Liver (tissue), 9 donors: ENCODE data around the gene DNAJC15. TPM values are rescaled to one million over a fixed set of nuclear protein-coding genes. Genes with fewer than 3 reads are reported as not detected.

ENCODE experiments used
- DNase-seq: peaks from one replicate; pipeline ENCODE4 v3.0.0-alpha.2; 2017; ENCODE audit warnings: low spot score
- H3K27ac ChIP-seq, 2 donors: one replicate each; pipeline ENCODE4 v1.7.0; 2013; ENCODE audit warnings: inconsistent platforms in 2 of 2, low read length in 2 of 2, control low read depth in 1 of 2, low read depth in 1 of 2, mild to moderate bottlenecking in 1 of 2
- H3K27me3 ChIP-seq, 4 donors: one replicate each; pipeline versions ENCODE4 v1.6.1 to v1.7.0; 2013; ENCODE audit warnings: low read length in 3 of 4, inconsistent platforms in 1 of 4, mild to moderate bottlenecking in 1 of 4, moderate library complexity in 1 of 4; ENCODE audit not compliant: control insufficient read depth in 4 of 4, insufficient read depth in 4 of 4
- H3K36me3 ChIP-seq, 4 donors: one replicate each; pipeline versions ENCODE4 v1.6.1 to v1.7.0; 2013; ENCODE audit warnings: low read length in 3 of 4, mild to moderate bottlenecking in 3 of 4, low read depth in 1 of 4, moderate library complexity in 1 of 4; ENCODE audit not compliant: control insufficient read depth in 4 of 4, insufficient read depth in 3 of 4
- H3K4me1 ChIP-seq, 4 donors: one replicate each; pipeline versions ENCODE4 v1.6.1 to v1.7.0; 2013; ENCODE audit warnings: low read length in 3 of 4, mild to moderate bottlenecking in 3 of 4, moderate library complexity in 1 of 4; ENCODE audit not compliant: control insufficient read depth in 4 of 4, insufficient read depth in 4 of 4
- H3K4me3 ChIP-seq, 3 donors: one replicate each; pipeline versions ENCODE4 v1.6.1 to v1.7.0; 2013; ENCODE audit warnings: low read length in 3 of 3, control low read depth in 1 of 3, low read depth in 1 of 3, mild to moderate bottlenecking in 1 of 3
- H3K9ac ChIP-seq, 2 donors: one replicate each; pipeline ENCODE4 v1.7.0; 2013; ENCODE audit warnings: low read length in 2 of 2, mild to moderate bottlenecking in 2 of 2, moderate library complexity in 2 of 2, control low read depth in 1 of 2, low read depth in 1 of 2
- H3K9me3 ChIP-seq, 4 donors: one replicate each; pipeline versions ENCODE4 v1.6.1 to v1.7.0; 2013; ENCODE audit warnings: low read length in 3 of 4; ENCODE audit not compliant: control insufficient read depth in 4 of 4
- ATF3 ChIP-seq: IDR thresholded peaks from 2 replicates; pipeline ENCODE4 v1.6.1; 2016; ENCODE audit warnings: antibody characterized with exemption
- CTCF ChIP-seq: fragments of 150-350 bp; IDR thresholded peaks from 2 replicates; pipeline ENCODE4 v1.5.1; 2017; ENCODE audit warnings: improper control_type of control experiment, low read depth, low read length; ENCODE audit not compliant: missing input control
- EGR1 ChIP-seq, 2 donors: IDR thresholded peaks; 2 replicates each; pipeline ENCODE4 v1.6.1; 2016 to 2018; ENCODE audit warnings: antibody characterized with exemption in 2 of 2, low read depth in 2 of 2
- FOXA1 ChIP-seq: IDR thresholded peaks from 2 replicates; pipeline ENCODE4 v1.6.1; 2016; ENCODE audit warnings: antibody characterized with exemption
- FOXA2 ChIP-seq: IDR thresholded peaks from 2 replicates; pipeline ENCODE4 v1.6.1; 2016; ENCODE audit warnings: antibody characterized with exemption
- GABPA ChIP-seq, 2 donors: IDR thresholded peaks in 1 of 2; conservative IDR thresholded peaks in 1 of 2; 2 replicates each; pipeline ENCODE4 v1.6.1; 2016; ENCODE audit warnings: antibody characterized with exemption in 2 of 2, mild to moderate bottlenecking in 1 of 2, moderate library complexity in 1 of 2
- HNF4A ChIP-seq, 2 donors: conservative IDR thresholded peaks; 2 replicates each; pipeline ENCODE4 v1.6.1; 2016; ENCODE audit warnings: antibody characterized with exemption in 2 of 2, mild to moderate bottlenecking in 2 of 2
- HNF4G ChIP-seq: IDR thresholded peaks from 2 replicates; pipeline ENCODE4 v1.6.1; 2016; ENCODE audit warnings: antibody characterized with exemption
- JUND ChIP-seq, 2 donors: IDR thresholded peaks; 2 replicates each; pipeline ENCODE4 v1.6.1; 2016; ENCODE audit warnings: antibody characterized with exemption in 2 of 2
- NR2F2 ChIP-seq: IDR thresholded peaks from 2 replicates; pipeline ENCODE4 v1.6.1; 2016; ENCODE audit warnings: antibody characterized with exemption
- RAD21 ChIP-seq, 2 donors: IDR thresholded peaks; 2 replicates each; pipeline ENCODE4 v1.6.1; 2016; ENCODE audit warnings: antibody characterized with exemption in 2 of 2, mild to moderate bottlenecking in 2 of 2
- REST ChIP-seq: IDR thresholded peaks from 2 replicates; pipeline ENCODE4 v1.6.1; 2016; ENCODE audit warnings: antibody characterized with exemption, mild to moderate bottlenecking
- RXRA ChIP-seq, 2 donors: IDR thresholded peaks; 2 replicates each; pipeline ENCODE4 v1.6.1; 2017 to 2018; ENCODE audit warnings: antibody characterized with exemption in 2 of 2, mild to moderate bottlenecking in 1 of 2
- SP1 ChIP-seq: IDR thresholded peaks from 2 replicates; pipeline ENCODE4 v1.6.1; 2018; ENCODE audit warnings: antibody characterized with exemption, mild to moderate bottlenecking
- TAF1 ChIP-seq: conservative IDR thresholded peaks from 2 replicates; pipeline ENCODE4 v1.6.1; 2016; ENCODE audit warnings: antibody characterized with exemption, mild to moderate bottlenecking
- YY1 ChIP-seq: IDR thresholded peaks from 2 replicates; pipeline ENCODE4 v1.6.1; 2016; ENCODE audit warnings: antibody characterized with exemption, mild to moderate bottlenecking
- ZBTB33 ChIP-seq: IDR thresholded peaks from 2 replicates; pipeline ENCODE4 v1.6.1; 2016; ENCODE audit warnings: antibody characterized with exemption
- WGBS: extraction: QIAGEN DNeasy Blood & Tissue Kit; methylation state at CpG from one replicate; pipeline ENCODE4 v1.1.7; 2013; 5-methylcytosine and 5-hydroxymethylcytosine counted together
- polyA plus RNA-seq, 2 donors: library from polyadenylated mRNA; stranded (reverse) in 1 of 2; unstranded in 1 of 2; fragments of 200-250 nt in 1 of 2; fragments of >200 nt in 1 of 2; fragmentation: Nextera tagmentation in 1 of 2; extraction: Ambion mirVana in 1 of 2; gene quantifications; one replicate each; pipeline versions ENCODE4 v1.2.1 to v1.2.3, GENCODE V29; 2013 to 2015
- total RNA-seq, 2 donors: library from RNA; depleted of rRNA; stranded (reverse); fragments of >200 nt; gene quantifications; one replicate each; pipeline ENCODE4 v1.2.3, GENCODE V29; 2014
- TF ChIP-seq, protein P1 (sequence below): IDR thresholded peaks from 2 replicates; pipeline ENCODE4 v1.6.1; 2016; ENCODE audit warnings: antibody characterized with exemption
- donor health status: healthy.
- donor health status: healthy.
- donor health status: healthy.
- donor health status: healthy.
- donor health status: healthy.

Gene DNAJC15
- total and polyA plus RNA-seq, 4 donors = 5.8 to 55.4 (median 14.0) TPM

DNA sequence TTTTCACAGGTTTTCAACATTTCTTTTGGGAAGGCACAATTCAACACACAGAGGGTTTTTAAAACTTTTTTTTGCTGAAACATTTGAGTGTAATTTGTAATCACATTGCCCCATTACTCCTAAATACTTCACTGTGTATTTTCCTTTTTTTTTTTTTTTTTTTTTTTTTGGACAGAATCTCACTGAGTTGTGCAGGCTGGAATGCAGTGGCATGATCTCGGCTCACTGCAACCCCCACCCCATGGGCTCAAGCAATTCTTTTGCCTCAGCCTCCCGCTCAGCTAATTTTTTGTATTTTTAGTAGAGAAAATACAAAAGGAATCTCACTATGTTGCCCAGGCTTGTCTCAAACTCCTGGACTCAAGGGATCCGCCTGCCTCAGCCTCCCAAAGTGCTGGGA is 14.8 kb upstream of the DNAJC15 start:
- 91% methylated on average over 3 of the region's 3 CpGs for WGBS
- H3K9ac ChIP-seq = no peak overlapping the region
- H3K4me3 ChIP-seq = no peak overlapping the region
- H3K27me3 ChIP-seq = no peaks in the 10 kb centered on the region
- TF ChIP-seq JUND (IDR thresholded peaks at IDR 0.05) (no peak), YY1 (no peak), HNF4A (conservative IDR thresholded peaks at IDR 0.05) (no peak), FOXA1 (no peak), ZBTB33 (no peak), RXRA (IDR thresholded peaks at IDR 0.05) (no peak), HNF4G (no peak), TAF1 (no peak), ATF3 (no peak), RAD21 (IDR thresholded peaks at IDR 0.05) (no peak), FOXA2 (no peak), REST (no peak), GABPA (IDR thresholded peaks at IDR 0.05 in 1 of 2, conservative IDR thresholded peaks at IDR 0.05 in 1 of 2) (no peak), NR2F2 (no peak), SP1 (no peak), CTCF (no peak), EGR1 (IDR thresholded peaks at IDR 0.05; ENCODE audit: low read depth in 2 of 2) (no peak)
- TF ChIP-seq, protein P1, sequence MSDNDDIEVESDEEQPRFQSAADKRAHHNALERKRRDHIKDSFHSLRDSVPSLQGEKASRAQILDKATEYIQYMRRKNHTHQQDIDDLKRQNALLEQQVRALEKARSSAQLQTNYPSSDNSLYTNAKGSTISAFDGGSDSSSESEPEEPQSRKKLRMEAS = no peak
- H3K27ac ChIP-seq = no peak overlapping the region
- no peaks in the 10 kb centered on the region for H3K4me1 ChIP-seq
- no peaks in the 10 kb centered on the region for H3K9me3 ChIP-seq
- H3K36me3 ChIP-seq = no peaks in the 10 kb centered on the region
- DNase-seq = no peak
